Caco-2 (cell line): Measurements from ENCODE around the gene PEX14. TPM values are rescaled to one million over a fixed set of nuclear protein-coding genes. Genes with fewer than 3 reads are reported as not detected.

Experiments
- BruUV-seq: library from RNA; stranded (reverse); fragments of 400-500 nt; replicated peaks from 2 replicates; lab custom pipeline; 2021; lab: Mats Ljungman, UMichigan
- CTCF ChIA-PET: fragments of 300-600 bp; sonication (Branson Sonifier 250); formaldehyde crosslinking; loops from one replicate; lab custom pipeline; 2022; ENCODE audit warnings: antibody characterized with exemption; lab: Charles Lee
- POLR2A ChIA-PET: fragments of 300-600 bp; sonication (Branson Sonifier 250); formaldehyde crosslinking; loops from one replicate; lab custom pipeline; 2022; ENCODE audit warnings: antibody characterized with exemption; lab: Charles Lee
- DNase-seq, 2 experiments: peaks; one replicate each; pipeline versions ENCODE4 v3.0.0 to v3.0.0-alpha.2; 2020 to 2022
- H3K27me3 ChIP-seq: replicated peaks from 2 replicates; pipeline ENCODE4 v1.6.0; 2011; ENCODE audit warnings: low read length; ENCODE audit not compliant: control insufficient read depth, insufficient read depth
- H3K36me3 ChIP-seq: 2 replicates; pipeline ENCODE4 v1.5.1; 2011; ENCODE audit warnings: low read length; ENCODE audit not compliant: control insufficient read depth, insufficient read depth
- H3K4me1 ChIP-seq: fragments of 250-450 bp; sonication (Bioruptor Pico); 2 replicates; pipeline ENCODE4 v1.5.1; 2020; ENCODE audit warnings: mild to moderate bottlenecking
- H3K4me3 ChIP-seq: 2 replicates; pipeline ENCODE4 v1.5.1; 2011; ENCODE audit warnings: low read depth, mild to moderate bottlenecking, control low read depth, low read length
- H3K9me3 ChIP-seq: fragments of 250-450 bp; sonication (Bioruptor Pico); 2 replicates; pipeline ENCODE4 v1.5.1; 2020; ENCODE audit warnings: mild to moderate bottlenecking, moderate library complexity
- H3K27ac Mint-ChIP-seq: one replicate; pipeline ENCODE4 v1.8.0; 2022; ENCODE audit warnings: mixed read lengths; ENCODE audit not compliant: unreplicated experiment
- H3K27me3 Mint-ChIP-seq: one replicate; pipeline ENCODE4 v1.8.0; 2022; ENCODE audit warnings: mixed read lengths; ENCODE audit not compliant: insufficient read depth, unreplicated experiment
- H3K36me3 Mint-ChIP-seq: one replicate; pipeline ENCODE4 v1.8.0; 2022; ENCODE audit warnings: mild to moderate bottlenecking, mixed read lengths; ENCODE audit not compliant: insufficient read depth, unreplicated experiment
- H3K4me1 Mint-ChIP-seq: one replicate; pipeline ENCODE4 v1.8.0; 2022; ENCODE audit warnings: low read depth, mixed read lengths; ENCODE audit not compliant: unreplicated experiment
- H3K4me3 Mint-ChIP-seq: one replicate; pipeline ENCODE4 v1.8.0; 2022; ENCODE audit warnings: mild to moderate bottlenecking, moderate library complexity, mixed read lengths; ENCODE audit not compliant: unreplicated experiment
- H3K9me3 Mint-ChIP-seq: one replicate; pipeline ENCODE4 v1.8.0; 2022; ENCODE audit warnings: mixed read lengths; ENCODE audit not compliant: unreplicated experiment
- CTCF ChIP-seq, 2 experiments: fragments of 200-600 bp in 1 of 2; IDR thresholded peaks; 1 replicate in 1 of 2; 2 replicates in 1 of 2; pipeline versions ENCODE4 v1.5.1 to v1.8.0; 2011 to 2022; ENCODE audit warnings: antibody characterized with exemption in 1 of 2, control low read depth in 1 of 2, inconsistent platforms in 1 of 2, low read depth in 1 of 2, low read length in 1 of 2, mild to moderate bottlenecking in 1 of 2, moderate library complexity in 1 of 2; ENCODE audit not compliant: insufficient read depth in 1 of 2, severe bottlenecking in 1 of 2, unreplicated experiment in 1 of 2
- intact Hi-C: fragments of 100-400 bp; cut with micrococcal nuclease; formaldehyde crosslinking; loops from one replicate; pipeline ENCODE4 v1.10.0; 2022; ENCODE audit not compliant: unreplicated experiment
- total RNA-seq: library from RNA; stranded (reverse); gene quantifications from 2 replicates; pipeline ENCODE4 v1.2.3, GENCODE V29; 2022

Gene PEX14
- total RNA-seq, 1 experiment from 2014 or later = 22.2 TPM

GRCh38 chr1:10519016-10519417 is 44.3 kb downstream of the PEX14 start:
- Mint-ChIP-seq H3K27ac (no peak overlapping the region), H3K4me1 (peaks cover 33% of the 10 kb centered on the region), H3K9me3 (no peaks in the 10 kb centered on the region), H3K4me3 (no peak overlapping the region), H3K36me3 (peaks cover 7% of the 10 kb centered on the region), H3K27me3 (no peaks in the 10 kb centered on the region)
- Histone ChIP-seq H3K4me1 (peaks cover 21% of the 10 kb centered on the region), H3K4me3 (no peak overlapping the region), H3K27me3 (no peaks in the 10 kb centered on the region), H3K9me3 (no peaks in the 10 kb centered on the region), H3K36me3 (no peaks in the 10 kb centered on the region)
- peak in 1 of 2 experiments; percentile 12 for TF ChIP-seq CTCF (IDR thresholded peaks at IDR 0.05; ENCODE audit: insufficient read depth in 1 of 2, low read depth in 1 of 2, low read length in 1 of 2, severe bottlenecking in 1 of 2, unreplicated experiment in 1 of 2)
- DNase-seq = no peak
- ChIA-PET CTCF (no interaction called here), POLR2A (no interaction called here)
- intact Hi-C loops = loop anchor here (10.0 kb wide), 2 partner anchors 116 to 176 kb away; no protein-coding TSS in a partner anchor
- no TSS peak for BruUV-seq

GRCh38 chr1:10520497-10520896 is 45.7 kb downstream of the PEX14 start:
- no peak for TF ChIP-seq CTCF (IDR thresholded peaks at IDR 0.05; ENCODE audit: insufficient read depth in 1 of 2, low read depth in 1 of 2, low read length in 1 of 2, severe bottlenecking in 1 of 2, unreplicated experiment in 1 of 2)
- CTCF ChIA-PET = interaction anchor here (0.6 kb wide), 1 partner anchor 347 kb away, joined by 7 read pairs; no protein-coding TSS in a partner anchor
- H3K36me3 Mint-ChIP-seq = peaks cover 7% of the 10 kb centered on the region
- H3K27ac Mint-ChIP-seq = no peak overlapping the region
- no peaks in the 10 kb centered on the region for H3K9me3 Mint-ChIP-seq
- no peak overlapping the region for H3K4me3 Mint-ChIP-seq
- H3K4me1 ChIP-seq = peaks cover 14% of the 10 kb centered on the region; the same call in 1 of the 2 replicates
- no TSS peak for BruUV-seq
- no peaks in the 10 kb centered on the region for H3K27me3 Mint-ChIP-seq
- H3K27me3 ChIP-seq = no peaks in the 10 kb centered on the region
- DNase-seq = no peak
- intact Hi-C loops = no loop called here
- no peaks in the 10 kb centered on the region for H3K9me3 ChIP-seq
- POLR2A ChIA-PET = no interaction called here
- H3K4me3 ChIP-seq = no peak overlapping the region
- H3K36me3 ChIP-seq = no peaks in the 10 kb centered on the region
- peaks cover 31% of the 10 kb centered on the region for H3K4me1 Mint-ChIP-seq

- Histone ChIP-seq H3K27me3 (no peaks in the 10 kb centered on the region), H3K4me3 (no peak overlapping the region), H3K4me1 (peaks cover 14% of the 10 kb centered on the region; the same call in 1 of the 2 replicates), H3K9me3 (no peaks in the 10 kb centered on the region), H3K36me3 (no peaks in the 10 kb centered on the region)
- Mint-ChIP-seq H3K27ac (no peak overlapping the region), H3K9me3 (no peaks in the 10 kb centered on the region), H3K27me3 (no peaks in the 10 kb centered on the region), H3K36me3 (peaks cover 7% of the 10 kb centered on the region), H3K4me1 (peaks cover 31% of the 10 kb centered on the region), H3K4me3 (no peak overlapping the region)
- TF ChIP-seq CTCF (IDR thresholded peaks at IDR 0.05; ENCODE audit: insufficient read depth in 1 of 2, low read depth in 1 of 2, low read length in 1 of 2, severe bottlenecking in 1 of 2, unreplicated experiment in 1 of 2) = no peak
- CTCF ChIA-PET = interaction anchor here (0.6 kb wide), 1 partner anchor 346 kb away, joined by 7 read pairs; no protein-coding TSS in a partner anchor
- intact Hi-C loops = no loop called here
- no TSS peak for BruUV-seq
- no peak for DNase-seq
- POLR2A ChIA-PET = no interaction called here
Measured at GRCh38 chr1:10520952-10521351, 46.2 kb downstream of the PEX14 start.
